ENCODE measurements around the gene ZIC4.

The ZIC4 gene

DNA sequence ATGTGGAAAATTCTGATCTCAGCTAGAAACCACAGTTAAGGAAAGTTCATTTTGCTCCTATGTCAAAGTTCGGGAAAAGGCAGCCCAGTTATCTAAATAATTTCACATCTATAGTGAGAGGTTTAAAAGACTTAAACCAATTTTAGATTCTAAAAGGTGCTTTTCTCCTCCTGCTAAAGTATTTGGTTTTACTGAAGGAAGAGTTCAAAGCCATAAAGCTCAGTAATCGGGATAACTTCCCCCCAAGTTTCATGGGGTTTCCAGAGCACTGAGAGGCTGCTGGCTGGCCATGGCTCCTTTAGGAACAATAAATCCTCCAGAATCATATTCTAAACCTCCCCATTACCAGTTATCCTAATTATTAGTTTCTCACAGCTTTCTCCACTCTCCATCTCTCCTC lies 38.2 kb downstream of the ZIC4 start:
- no peaks in the 10 kb centered on the region for H3K9me3 ChIP-seq
- H3K27ac ChIP-seq = no peak overlapping the region
- H3K36me3 ChIP-seq = no peaks in the 10 kb centered on the region
- H3K4me3 ChIP-seq (ENCODE audit: low read depth in 1 of 2, low read length in 1 of 2) = no peak overlapping the region
- no peaks in the 10 kb centered on the region for H3K4me1 ChIP-seq (ENCODE audit: control insufficient read depth in 1 of 2, insufficient read depth in 1 of 2, low read depth in 1 of 2, low read length in 1 of 2)
- TF ChIP-seq, protein P1, sequence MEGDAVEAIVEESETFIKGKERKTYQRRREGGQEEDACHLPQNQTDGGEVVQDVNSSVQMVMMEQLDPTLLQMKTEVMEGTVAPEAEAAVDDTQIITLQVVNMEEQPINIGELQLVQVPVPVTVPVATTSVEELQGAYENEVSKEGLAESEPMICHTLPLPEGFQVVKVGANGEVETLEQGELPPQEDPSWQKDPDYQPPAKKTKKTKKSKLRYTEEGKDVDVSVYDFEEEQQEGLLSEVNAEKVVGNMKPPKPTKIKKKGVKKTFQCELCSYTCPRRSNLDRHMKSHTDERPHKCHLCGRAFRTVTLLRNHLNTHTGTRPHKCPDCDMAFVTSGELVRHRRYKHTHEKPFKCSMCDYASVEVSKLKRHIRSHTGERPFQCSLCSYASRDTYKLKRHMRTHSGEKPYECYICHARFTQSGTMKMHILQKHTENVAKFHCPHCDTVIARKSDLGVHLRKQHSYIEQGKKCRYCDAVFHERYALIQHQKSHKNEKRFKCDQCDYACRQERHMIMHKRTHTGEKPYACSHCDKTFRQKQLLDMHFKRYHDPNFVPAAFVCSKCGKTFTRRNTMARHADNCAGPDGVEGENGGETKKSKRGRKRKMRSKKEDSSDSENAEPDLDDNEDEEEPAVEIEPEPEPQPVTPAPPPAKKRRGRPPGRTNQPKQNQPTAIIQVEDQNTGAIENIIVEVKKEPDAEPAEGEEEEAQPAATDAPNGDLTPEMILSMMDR (IDR thresholded peaks at IDR 0.05) = no peak
- H3K27me3 ChIP-seq = peaks cover 94% of the 10 kb centered on the region

DNA sequence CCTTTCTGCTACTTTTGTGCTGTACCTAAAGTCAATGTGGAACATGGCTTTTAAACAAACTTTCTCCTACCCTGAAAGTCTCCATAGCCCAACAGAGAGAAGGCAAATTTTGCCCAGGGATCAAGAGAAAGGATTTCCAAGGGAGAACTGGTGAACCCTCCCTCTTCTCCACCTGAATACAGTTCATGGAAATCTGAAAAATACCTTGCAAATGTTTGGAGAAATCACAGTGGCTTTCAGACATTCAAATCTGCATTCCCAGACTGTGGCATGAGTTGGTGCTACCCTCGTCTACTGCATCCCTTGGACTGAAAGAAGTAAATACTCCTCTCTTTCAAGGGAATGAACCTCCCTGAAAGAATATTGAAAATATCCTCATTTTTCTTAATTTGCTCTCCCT lies 38.7 kb downstream of the ZIC4 start:
- no peaks in the 10 kb centered on the region for H3K36me3 ChIP-seq

DNA sequence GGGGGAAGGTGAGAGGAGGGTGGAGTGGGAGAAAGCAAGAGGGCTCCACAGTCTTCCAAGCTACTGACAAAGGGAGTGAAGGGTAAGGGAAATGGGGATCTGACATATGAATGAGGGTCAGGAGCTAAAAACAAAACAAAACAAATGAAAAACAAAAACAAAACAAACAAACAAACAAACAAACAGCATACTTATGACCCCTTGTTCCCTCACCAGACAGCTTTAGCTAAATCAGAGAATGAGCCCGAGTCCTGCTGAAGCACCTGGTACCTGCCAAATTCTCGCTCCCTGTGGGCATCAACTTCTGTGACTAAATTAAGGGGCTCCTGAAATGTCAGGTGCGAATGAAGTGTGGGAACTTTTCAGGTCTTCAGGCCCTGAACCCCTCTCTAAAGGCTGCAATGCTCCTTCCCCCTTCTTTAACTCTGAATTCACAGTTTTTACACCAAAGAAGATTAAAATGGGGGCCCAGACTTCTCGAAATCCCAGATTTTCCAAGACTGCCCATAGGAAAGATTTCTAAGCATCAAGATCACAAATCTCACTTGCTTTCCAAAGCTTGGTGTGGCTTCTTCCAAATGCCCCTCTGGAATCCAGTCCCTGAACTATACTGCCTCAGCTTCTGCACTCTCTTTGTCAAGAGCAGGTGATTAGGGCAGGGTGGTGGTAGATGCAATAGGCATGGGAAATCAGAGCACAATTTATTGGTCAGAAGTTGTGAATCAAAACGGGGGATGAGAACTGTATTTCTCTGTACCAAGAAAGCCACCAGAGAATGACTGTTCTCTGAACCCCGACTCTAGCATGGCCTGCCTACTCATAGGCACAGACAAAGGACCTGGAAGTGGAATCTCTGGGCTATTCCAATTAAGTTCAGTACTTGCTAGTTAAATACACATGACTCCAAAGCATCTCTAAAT lies 40.9 kb downstream of the ZIC4 start:
- H3K9me3 ChIP-seq = no peaks in the 10 kb centered on the region
- H3K4me1 ChIP-seq (ENCODE audit: control insufficient read depth in 1 of 2, insufficient read depth in 1 of 2, low read depth in 1 of 2, low read length in 1 of 2) = no peaks in the 10 kb centered on the region
- TF ChIP-seq, protein P1 (IDR thresholded peaks at IDR 0.05) = no peak
- H3K27ac ChIP-seq = no peak overlapping the region
- peaks cover 94% of the 10 kb centered on the region for H3K27me3 ChIP-seq
- no peak overlapping the region for H3K4me3 ChIP-seq (ENCODE audit: low read depth in 1 of 2, low read length in 1 of 2)
- no peaks in the 10 kb centered on the region for H3K36me3 ChIP-seq

More for the DNA sequence above, 38.7 kb downstream of the ZIC4 start:
- H3K4me3 ChIP-seq (ENCODE audit: low read depth in 1 of 2, low read length in 1 of 2) = no peak overlapping the region
- no peaks in the 10 kb centered on the region for H3K9me3 ChIP-seq
- TF ChIP-seq, protein P1 (IDR thresholded peaks at IDR 0.05) = no peak
- H3K27ac ChIP-seq = no peak overlapping the region
- H3K27me3 ChIP-seq = peaks cover 94% of the 10 kb centered on the region
- no peaks in the 10 kb centered on the region for H3K4me1 ChIP-seq (ENCODE audit: control insufficient read depth in 1 of 2, insufficient read depth in 1 of 2, low read depth in 1 of 2, low read length in 1 of 2)

- no peak overlapping the region for H3K4me3 ChIP-seq (ENCODE audit: low read depth in 1 of 2, low read length in 1 of 2)
- no peaks in the 10 kb centered on the region for H3K9me3 ChIP-seq
- TF ChIP-seq, protein P1 (IDR thresholded peaks at IDR 0.05) = no peak
- H3K27ac ChIP-seq = no peak overlapping the region
- H3K36me3 ChIP-seq = no peaks in the 10 kb centered on the region
- H3K27me3 ChIP-seq = peaks cover 94% of the 10 kb centered on the region
- no peaks in the 10 kb centered on the region for H3K4me1 ChIP-seq (ENCODE audit: control insufficient read depth in 1 of 2, insufficient read depth in 1 of 2, low read depth in 1 of 2, low read length in 1 of 2)
Observed at GRCh38 chr3:147364771-147365170, 41.6 kb downstream of the ZIC4 start.

- Histone ChIP-seq H3K27me3 (peaks cover 94% of the 10 kb centered on the region), H3K9me3 (no peaks in the 10 kb centered on the region), H3K27ac (no peak overlapping the region), H3K4me3 (ENCODE audit: low read depth in 1 of 2, low read length in 1 of 2) (no peak overlapping the region), H3K36me3 (no peaks in the 10 kb centered on the region), H3K4me1 (ENCODE audit: control insufficient read depth in 1 of 2, insufficient read depth in 1 of 2, low read depth in 1 of 2, low read length in 1 of 2) (no peaks in the 10 kb centered on the region)
- TF ChIP-seq, protein P1 (IDR thresholded peaks at IDR 0.05) = no peak
Observed at GRCh38 chr3:147361454-147362420, 44.6 kb downstream of the ZIC4 start.
